ENCODE results near the gene PITPNC1.
A peak's percentile ranks its signal among the peaks of the same experiment; 100 is the strongest.

PITPNC1 gene

GRCh38 chr17:67528751-67529436 lies 151.8 kb downstream of the PITPNC1 start:
- no peaks in the 10 kb centered on the region for H3K9me3 ChIP-seq (ENCODE audit: control insufficient read depth in 2 of 2, low read length in 2 of 2)
- H3K27ac ChIP-seq (ENCODE audit: low read depth in 2 of 2, low read length in 2 of 2): peak overlapping the region in 1 of 2 donors; percentile 29
- peaks cover 4 to 8% of the 10 kb centered on the region in 2 donors for H3K4me1 ChIP-seq (ENCODE audit: control insufficient read depth in 2 of 2, insufficient read depth in 2 of 2, low read length in 2 of 2)
- peak overlapping the region; percentile 24 to 56 for H3K4me3 ChIP-seq (ENCODE audit: low read length in 2 of 2)
- H3K36me3 ChIP-seq (ENCODE audit: control insufficient read depth in 2 of 2, insufficient read depth in 2 of 2, low read length in 2 of 2): no peaks in the 10 kb centered on the region
- peak overlapping the region in 1 of 2 donors; percentile 53 for H3K9ac ChIP-seq (ENCODE audit: low read depth in 1 of 2, low read length in 2 of 2)
- no peaks in the 10 kb centered on the region for H3K27me3 ChIP-seq (ENCODE audit: control insufficient read depth in 2 of 2, insufficient read depth in 2 of 2, low read length in 2 of 2)

GRCh38 chr17:67531291-67531690 lies 154.2 kb downstream of the PITPNC1 start:
- no peaks in the 10 kb centered on the region for H3K9me3 ChIP-seq (ENCODE audit: control insufficient read depth in 2 of 2, low read length in 2 of 2)
- H3K27ac ChIP-seq (ENCODE audit: low read depth in 2 of 2, low read length in 2 of 2): no peak overlapping the region
- peak overlapping the region; percentile 60 to 64 for H3K4me3 ChIP-seq (ENCODE audit: low read length in 2 of 2)
- H3K4me1 ChIP-seq (ENCODE audit: control insufficient read depth in 2 of 2, insufficient read depth in 2 of 2, low read length in 2 of 2): peaks cover 4 to 8% of the 10 kb centered on the region in 2 donors
- H3K27me3 ChIP-seq (ENCODE audit: control insufficient read depth in 2 of 2, insufficient read depth in 2 of 2, low read length in 2 of 2): no peaks in the 10 kb centered on the region
- no peak overlapping the region for H3K9ac ChIP-seq (ENCODE audit: low read depth in 1 of 2, low read length in 2 of 2)
- H3K36me3 ChIP-seq (ENCODE audit: control insufficient read depth in 2 of 2, insufficient read depth in 2 of 2, low read length in 2 of 2): no peaks in the 10 kb centered on the region

- Histone ChIP-seq H3K9ac (ENCODE audit: low read depth in 1 of 2, low read length in 2 of 2) (no peak overlapping the region), H3K27me3 (ENCODE audit: control insufficient read depth in 2 of 2, insufficient read depth in 2 of 2, low read length in 2 of 2) (no peaks in the 10 kb centered on the region), H3K4me1 (ENCODE audit: control insufficient read depth in 2 of 2, insufficient read depth in 2 of 2, low read length in 2 of 2) (peaks cover 4 to 8% of the 10 kb centered on the region in 2 donors)
Measured at GRCh38 chr17:67532326-67532871, 155.3 kb downstream of the PITPNC1 start.

GRCh38 chr17:67534941-67535340 lies 157.9 kb downstream of the PITPNC1 start:
- no peak overlapping the region for H3K9ac ChIP-seq (ENCODE audit: low read depth in 1 of 2, low read length in 2 of 2)
- H3K4me1 ChIP-seq (ENCODE audit: control insufficient read depth in 2 of 2, insufficient read depth in 2 of 2, low read length in 2 of 2): peaks cover 0 to 4% of the 10 kb centered on the region in 2 donors
- no peak overlapping the region for H3K27ac ChIP-seq (ENCODE audit: low read depth in 2 of 2, low read length in 2 of 2)
- no peaks in the 10 kb centered on the region for H3K36me3 ChIP-seq (ENCODE audit: control insufficient read depth in 2 of 2, insufficient read depth in 2 of 2, low read length in 2 of 2)
- no peaks in the 10 kb centered on the region for H3K27me3 ChIP-seq (ENCODE audit: control insufficient read depth in 2 of 2, insufficient read depth in 2 of 2, low read length in 2 of 2)
- no peak overlapping the region for H3K4me3 ChIP-seq (ENCODE audit: low read length in 2 of 2)
- H3K9me3 ChIP-seq (ENCODE audit: control insufficient read depth in 2 of 2, low read length in 2 of 2): no peaks in the 10 kb centered on the region

More at GRCh38 chr17:67532326-67532871, 155.3 kb downstream of the PITPNC1 start:
- Histone ChIP-seq H3K36me3 (ENCODE audit: control insufficient read depth in 2 of 2, insufficient read depth in 2 of 2, low read length in 2 of 2) (no peaks in the 10 kb centered on the region), H3K4me3 (ENCODE audit: low read length in 2 of 2) (no peak overlapping the region), H3K27ac (ENCODE audit: low read depth in 2 of 2, low read length in 2 of 2) (no peak overlapping the region), H3K9me3 (ENCODE audit: control insufficient read depth in 2 of 2, low read length in 2 of 2) (no peaks in the 10 kb centered on the region)

GRCh38 chr17:67542219-67543114 lies 165.4 kb downstream of the PITPNC1 start:
- peaks cover 3 to 7% of the 10 kb centered on the region in 2 donors for H3K4me1 ChIP-seq (ENCODE audit: control insufficient read depth in 2 of 2, insufficient read depth in 2 of 2, low read length in 2 of 2)
- H3K9ac ChIP-seq (ENCODE audit: low read depth in 1 of 2, low read length in 2 of 2): no peak overlapping the region
- no peak overlapping the region for H3K27ac ChIP-seq (ENCODE audit: low read depth in 2 of 2, low read length in 2 of 2)
- H3K27me3 ChIP-seq (ENCODE audit: control insufficient read depth in 2 of 2, insufficient read depth in 2 of 2, low read length in 2 of 2): no peaks in the 10 kb centered on the region
- H3K36me3 ChIP-seq (ENCODE audit: control insufficient read depth in 2 of 2, insufficient read depth in 2 of 2, low read length in 2 of 2): no peaks in the 10 kb centered on the region
- no peak overlapping the region for H3K4me3 ChIP-seq (ENCODE audit: low read length in 2 of 2)
- no peaks in the 10 kb centered on the region for H3K9me3 ChIP-seq (ENCODE audit: control insufficient read depth in 2 of 2, low read length in 2 of 2)

GRCh38 chr17:67544364-67544955 lies 167.4 kb downstream of the PITPNC1 start:
- Histone ChIP-seq H3K4me3 (ENCODE audit: low read length in 2 of 2) (no peak overlapping the region), H3K9ac (ENCODE audit: low read depth in 1 of 2, low read length in 2 of 2) (no peak overlapping the region), H3K27me3 (ENCODE audit: control insufficient read depth in 2 of 2, insufficient read depth in 2 of 2, low read length in 2 of 2) (no peaks in the 10 kb centered on the region), H3K4me1 (ENCODE audit: control insufficient read depth in 2 of 2, insufficient read depth in 2 of 2, low read length in 2 of 2) (peaks cover 3 to 7% of the 10 kb centered on the region in 2 donors), H3K9me3 (ENCODE audit: control insufficient read depth in 2 of 2, low read length in 2 of 2) (no peaks in the 10 kb centered on the region), H3K36me3 (ENCODE audit: control insufficient read depth in 2 of 2, insufficient read depth in 2 of 2, low read length in 2 of 2) (no peaks in the 10 kb centered on the region), H3K27ac (ENCODE audit: low read depth in 2 of 2, low read length in 2 of 2) (no peak overlapping the region)

GRCh38 chr17:67546578-67547527 lies 169.8 kb downstream of the PITPNC1 start:
- Histone ChIP-seq H3K9me3 (ENCODE audit: control insufficient read depth in 2 of 2, low read length in 2 of 2) (no peaks in the 10 kb centered on the region), H3K4me3 (ENCODE audit: low read length in 2 of 2) (no peak overlapping the region), H3K27ac (ENCODE audit: low read depth in 2 of 2, low read length in 2 of 2) (peak overlapping the region in 1 of 2 donors; percentile 37), H3K9ac (ENCODE audit: low read depth in 1 of 2, low read length in 2 of 2) (no peak overlapping the region), H3K36me3 (ENCODE audit: control insufficient read depth in 2 of 2, insufficient read depth in 2 of 2, low read length in 2 of 2) (no peaks in the 10 kb centered on the region), H3K27me3 (ENCODE audit: control insufficient read depth in 2 of 2, insufficient read depth in 2 of 2, low read length in 2 of 2) (no peaks in the 10 kb centered on the region), H3K4me1 (ENCODE audit: control insufficient read depth in 2 of 2, insufficient read depth in 2 of 2, low read length in 2 of 2) (peaks cover 3 to 7% of the 10 kb centered on the region in 2 donors)

- peaks cover 3 to 7% of the 10 kb centered on the region in 2 donors for H3K4me1 ChIP-seq (ENCODE audit: control insufficient read depth in 2 of 2, insufficient read depth in 2 of 2, low read length in 2 of 2)
- H3K9me3 ChIP-seq (ENCODE audit: control insufficient read depth in 2 of 2, low read length in 2 of 2): no peaks in the 10 kb centered on the region
- no peak overlapping the region for H3K9ac ChIP-seq (ENCODE audit: low read depth in 1 of 2, low read length in 2 of 2)
- H3K27me3 ChIP-seq (ENCODE audit: control insufficient read depth in 2 of 2, insufficient read depth in 2 of 2, low read length in 2 of 2): no peaks in the 10 kb centered on the region
- H3K4me3 ChIP-seq (ENCODE audit: low read length in 2 of 2): no peak overlapping the region
- H3K36me3 ChIP-seq (ENCODE audit: control insufficient read depth in 2 of 2, insufficient read depth in 2 of 2, low read length in 2 of 2): no peaks in the 10 kb centered on the region
- H3K27ac ChIP-seq (ENCODE audit: low read depth in 2 of 2, low read length in 2 of 2): no peak overlapping the region
Measured at GRCh38 chr17:67548693-67549092, 171.6 kb downstream of the PITPNC1 start.

GRCh38 chr17:67549820-67550219 lies 172.7 kb downstream of the PITPNC1 start:
- Histone ChIP-seq H3K36me3 (ENCODE audit: control insufficient read depth in 2 of 2, insufficient read depth in 2 of 2, low read length in 2 of 2) (no peaks in the 10 kb centered on the region), H3K27ac (ENCODE audit: low read depth in 2 of 2, low read length in 2 of 2) (no peak overlapping the region), H3K27me3 (ENCODE audit: control insufficient read depth in 2 of 2, insufficient read depth in 2 of 2, low read length in 2 of 2) (no peaks in the 10 kb centered on the region), H3K4me3 (ENCODE audit: low read length in 2 of 2) (no peak overlapping the region), H3K4me1 (ENCODE audit: control insufficient read depth in 2 of 2, insufficient read depth in 2 of 2, low read length in 2 of 2) (peaks cover 3 to 7% of the 10 kb centered on the region in 2 donors), H3K9me3 (ENCODE audit: control insufficient read depth in 2 of 2, low read length in 2 of 2) (no peaks in the 10 kb centered on the region), H3K9ac (ENCODE audit: low read depth in 1 of 2, low read length in 2 of 2) (no peak overlapping the region)
